GM21619 (cell line): ENCODE measurements around the gene VANGL2.

ENCODE experiments used
- ATAC-seq: cut with Tn5 transposase; IDR thresholded peaks from one replicate; pipeline ENCODE4 v1.9.1; 2021; ENCODE audit not compliant: unreplicated experiment

VANGL2 gene

DNA sequence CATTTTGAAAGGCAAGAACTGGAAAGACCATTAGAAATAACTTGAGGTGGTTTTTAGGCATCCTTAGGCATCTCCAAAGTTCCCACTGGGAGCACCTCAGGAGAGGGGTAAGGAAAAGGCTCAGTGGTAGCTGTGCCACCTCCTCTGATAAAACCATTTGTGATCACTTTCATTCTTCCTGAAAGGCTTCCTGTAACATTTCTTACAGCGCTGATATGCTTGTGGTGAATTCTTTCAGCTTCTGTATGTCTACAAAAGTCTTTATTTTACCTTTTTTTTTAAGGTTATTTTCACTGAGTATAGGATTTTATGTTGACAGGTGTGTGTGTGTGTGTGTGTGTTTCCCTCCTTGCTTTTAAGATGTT is 54.8 kb downstream of the VANGL2 start:
- no peak for ATAC-seq

DNA sequence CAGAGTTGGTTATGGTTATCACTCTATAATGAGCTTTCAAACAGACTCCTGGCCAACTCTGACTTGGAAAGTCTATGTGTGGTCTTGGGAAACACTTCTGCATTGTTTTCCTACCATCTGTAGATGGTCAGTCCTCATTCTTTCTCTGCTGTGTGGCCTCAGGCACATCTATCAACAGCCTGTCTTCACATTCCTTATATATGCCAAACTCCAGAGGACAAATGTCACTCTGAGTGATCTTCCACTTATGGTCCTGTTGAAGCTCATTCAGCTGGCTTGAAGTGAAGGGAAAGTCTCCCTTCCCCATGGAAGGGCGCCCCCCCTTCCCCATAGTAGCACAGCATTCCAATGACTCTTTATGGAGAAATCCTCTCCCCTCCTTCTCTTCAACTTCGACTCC is 58.7 kb downstream of the VANGL2 start:
- no peak for ATAC-seq

DNA sequence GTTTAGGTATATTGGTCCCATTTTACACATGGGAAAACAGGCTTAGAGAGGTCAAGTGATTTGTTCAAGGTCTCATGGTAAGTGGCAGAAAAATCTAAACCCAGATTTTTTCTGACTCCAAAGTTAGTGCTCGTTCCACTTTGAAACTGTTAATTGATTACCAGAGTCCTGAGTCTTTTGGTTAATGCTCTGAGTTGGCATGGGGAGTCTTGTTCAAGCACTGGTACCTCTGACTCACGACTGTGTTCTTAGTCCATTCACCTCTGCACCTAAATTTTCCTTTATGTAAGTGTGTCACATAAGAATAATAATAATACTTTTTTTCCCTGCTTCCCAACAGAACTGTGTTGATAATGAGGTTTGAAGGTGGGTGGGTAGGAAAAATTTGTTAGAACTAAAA is 59.3 kb downstream of the VANGL2 start:
- no peak for ATAC-seq

DNA sequence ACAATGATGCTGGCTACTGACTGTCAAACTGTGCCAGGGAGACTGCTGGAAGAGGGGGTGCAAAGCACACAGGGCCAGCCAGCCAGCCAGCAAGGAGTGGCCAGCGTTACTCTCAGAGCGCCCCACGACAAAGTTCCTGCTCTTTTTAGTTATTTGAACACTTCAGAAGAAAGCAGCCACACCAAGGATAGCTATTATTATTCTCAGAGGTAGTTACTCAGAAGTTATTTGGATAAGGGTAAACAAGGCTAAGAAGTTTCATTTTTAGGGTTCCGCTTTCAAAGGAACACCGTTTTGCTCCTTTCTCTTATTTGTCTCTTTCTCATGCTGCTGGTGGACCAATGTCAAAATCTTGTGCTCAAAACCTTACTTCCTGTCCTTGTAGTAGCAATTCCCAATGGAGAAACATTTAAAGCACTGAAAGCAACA is 59.9 kb downstream of the VANGL2 start:
- ATAC-seq = no peak

DNA sequence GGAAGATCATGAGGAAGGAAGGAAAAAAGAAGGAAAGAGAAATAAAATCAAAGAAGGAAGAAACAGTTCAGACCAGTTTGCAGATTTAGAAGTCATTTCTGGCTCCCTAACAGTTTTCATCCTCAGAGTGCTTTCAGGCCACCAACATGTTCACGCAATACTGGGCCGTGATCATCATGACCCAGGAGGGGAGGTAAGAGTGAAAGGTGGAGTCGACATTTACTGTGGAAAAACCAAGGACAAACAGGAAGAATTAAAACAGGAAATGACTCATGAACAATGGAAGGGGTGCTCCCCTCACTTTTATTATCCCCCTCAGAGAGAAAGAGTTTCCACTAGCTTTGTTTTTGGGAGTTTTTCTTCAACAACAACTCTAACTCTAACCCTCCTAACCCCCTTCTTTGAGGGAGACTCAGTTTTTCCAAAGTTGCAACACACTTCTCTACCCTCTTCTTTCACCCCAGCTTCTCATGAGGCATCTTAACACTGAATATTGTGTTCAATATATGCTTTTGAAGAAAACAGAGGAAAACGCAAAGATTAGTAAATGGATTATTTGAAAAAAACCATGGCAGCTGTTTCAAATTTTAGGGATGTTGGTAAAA is 60.4 kb downstream of the VANGL2 start:
- ATAC-seq = no peak

DNA sequence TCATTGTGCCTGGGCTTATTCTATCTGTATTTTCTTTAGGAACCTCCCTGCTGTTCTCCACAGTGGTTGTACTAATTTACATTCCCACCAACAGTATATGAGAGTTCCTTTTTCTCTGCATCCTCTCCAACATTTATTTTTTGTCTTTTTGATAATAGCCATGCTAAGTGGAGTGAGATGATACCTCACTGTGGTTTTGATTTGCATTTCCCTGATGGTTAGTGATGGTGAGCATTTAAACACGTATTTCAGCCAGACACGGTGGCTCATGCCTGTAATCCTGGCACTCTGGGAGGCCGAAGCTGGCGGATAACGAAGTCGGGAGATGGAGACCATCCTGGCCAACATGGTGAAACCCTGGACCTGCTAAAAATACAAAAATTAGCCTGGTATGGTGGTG is 64.8 kb downstream of the VANGL2 start:
- ATAC-seq = no peak

DNA sequence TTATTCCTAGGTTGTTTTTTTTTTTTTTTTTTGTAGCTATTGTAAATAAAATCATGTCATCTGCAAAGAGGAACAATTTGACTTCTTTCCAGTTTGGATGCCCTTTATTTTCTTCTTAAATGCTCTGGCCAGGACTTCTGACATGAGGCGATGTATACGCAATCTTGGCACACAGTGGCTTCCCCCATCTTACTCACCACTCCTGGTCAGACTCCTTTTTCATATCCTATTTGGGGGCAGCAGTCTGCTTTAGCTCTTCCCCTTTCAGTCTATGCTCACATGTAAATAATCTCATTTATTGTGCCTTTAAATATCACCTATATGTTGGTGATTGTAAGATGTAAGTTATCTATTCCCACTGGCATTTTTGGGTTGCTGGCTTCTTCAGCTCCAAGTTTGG is 66.6 kb downstream of the VANGL2 start:
- no peak for ATAC-seq

DNA sequence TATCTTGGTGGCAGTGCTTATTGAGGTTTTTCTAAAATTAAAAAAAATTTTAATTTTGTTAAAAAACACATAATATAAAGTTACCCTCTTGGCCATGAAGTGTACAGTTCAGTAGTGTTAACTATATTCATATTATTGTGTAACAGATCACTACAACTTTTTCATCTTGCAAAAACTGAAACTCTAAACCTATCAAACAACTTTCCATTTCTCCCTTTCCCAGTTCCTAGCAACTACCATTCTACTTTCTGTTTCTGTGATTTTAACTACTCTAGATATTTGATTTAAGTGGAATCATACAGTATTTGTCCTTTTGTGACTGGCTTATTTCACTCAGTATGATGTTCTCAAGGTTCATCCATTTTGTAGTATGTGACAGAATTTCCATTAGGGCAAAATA is 67.2 kb downstream of the VANGL2 start:
- ATAC-seq = no peak

DNA sequence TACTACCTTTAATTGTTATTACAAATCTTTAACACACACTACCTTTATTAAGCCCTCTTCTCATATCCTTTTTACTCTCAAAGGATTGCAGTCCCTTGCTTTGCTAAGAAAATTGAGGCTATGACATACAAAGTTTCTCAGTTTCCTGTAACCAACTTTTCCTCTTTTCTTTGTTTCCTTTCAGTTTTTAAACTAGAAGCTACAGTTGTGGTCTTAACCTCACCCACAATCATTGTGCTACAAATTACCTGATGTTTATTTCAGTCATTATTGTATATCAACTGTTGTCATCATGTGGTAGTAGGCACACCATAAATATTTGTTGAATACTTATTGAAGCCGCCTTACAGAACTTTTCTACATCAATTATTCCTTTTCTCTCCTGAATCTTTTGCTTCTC is 70.9 kb downstream of the VANGL2 start:
- no peak for ATAC-seq

DNA sequence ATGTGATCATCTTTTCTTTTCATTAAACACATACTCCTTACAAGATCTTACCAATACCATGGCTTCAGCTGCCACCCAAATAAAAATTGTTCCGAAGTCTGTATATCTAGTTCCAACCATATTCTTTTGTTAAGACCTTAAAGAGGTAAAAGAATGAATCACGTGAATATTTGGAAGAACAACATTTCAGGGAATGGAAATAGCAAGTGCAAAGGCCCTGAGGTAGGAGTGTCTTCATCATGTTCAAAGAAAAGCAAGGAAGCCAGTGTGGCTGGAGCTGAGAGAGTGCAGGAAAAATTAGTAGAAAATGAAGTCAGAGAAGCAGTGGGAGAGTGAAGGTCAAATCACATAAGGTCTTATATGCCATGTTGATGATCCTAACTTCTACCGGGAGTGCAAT is 71.7 kb downstream of the VANGL2 start:
- no peak for ATAC-seq

DNA sequence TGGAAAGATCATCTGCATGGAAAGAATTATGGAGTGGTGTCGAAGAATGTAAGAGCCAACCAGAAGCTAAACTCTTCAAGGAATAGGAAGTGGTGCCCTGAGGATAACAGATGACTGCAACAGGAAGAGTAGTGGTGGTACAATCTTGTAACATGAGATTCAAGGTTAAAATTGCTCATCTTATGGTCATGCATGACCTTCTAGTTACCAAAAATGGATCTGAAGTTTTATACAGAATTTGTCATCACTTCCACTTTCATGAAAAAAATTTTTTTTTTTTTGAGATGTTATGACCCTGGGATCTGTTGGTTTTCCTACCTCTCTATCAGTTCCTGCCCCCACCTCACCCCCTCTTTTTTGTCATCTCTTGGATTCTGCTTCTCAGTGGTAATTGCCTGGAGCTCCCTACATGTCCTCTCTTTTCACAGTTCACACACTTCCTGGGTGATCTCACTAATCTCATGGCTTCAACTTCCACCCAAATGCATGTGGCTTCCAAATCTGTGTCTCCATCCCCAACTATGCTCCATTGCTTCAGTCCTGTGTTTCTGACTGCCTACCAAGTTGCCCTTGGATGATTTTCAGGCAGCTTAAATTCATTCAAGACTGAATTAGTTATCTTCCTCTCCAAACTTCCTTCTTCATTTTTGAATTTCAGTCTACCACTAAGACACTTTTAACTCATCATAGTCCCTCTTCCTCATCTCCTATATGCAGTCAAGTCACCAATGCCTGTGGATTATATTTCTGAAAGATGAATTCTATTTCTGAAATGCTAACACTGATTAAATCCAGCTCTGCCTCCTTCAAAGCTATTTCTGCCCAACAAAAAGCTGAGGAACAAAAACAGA is 74.3 kb downstream of the VANGL2 start:
- peak; percentile 67 for ATAC-seq
